HCT116 (cell line): ENCODE measurements around the gene IMPDH1.

ENCODE experiments used
- CTCF ChIP-seq, 3 experiments: fragments of 200-600 bp in 1 of 3; sonication (generic) in 1 of 3; IDR thresholded peaks in 2 of 3; conservative IDR thresholded peaks in 1 of 3; 2 replicates each; pipeline ENCODE4 v1.5.1; 2012 to 2017; ENCODE audit warnings: low read depth in 2 of 3, low read length in 2 of 3, antibody characterized with exemption in 1 of 3, borderline replicate concordance in 1 of 3, control low read depth in 1 of 3, mild to moderate bottlenecking in 1 of 3, mixed read lengths in 1 of 3, mixed run types in 1 of 3, moderate library complexity in 1 of 3; ENCODE audit not compliant: insufficient read depth in 1 of 3
- POLR2A ChIP-seq: IDR thresholded peaks from 2 replicates; pipeline ENCODE4 v1.7.0; 2011; ENCODE audit warnings: borderline replicate concordance; ENCODE audit not compliant: insufficient read depth, insufficient read length; ENCODE audit errors: extremely low read depth

- TF ChIP-seq POLR2A (no peak), CTCF (IDR thresholded peaks at IDR 0.05 in 2 of 3, conservative IDR thresholded peaks at IDR 0.05 in 1 of 3; ENCODE audit: borderline replicate concordance in 1 of 3, insufficient read depth in 1 of 3, low read depth in 2 of 3, low read length in 2 of 3) (no peak)
These were observed 23.5 kb downstream of the IMPDH1 start for GRCh38 chr7:128385988-128386925.
